PFSK-1 (cell line): Measurements from ENCODE around the gene F11.

ENCODE experiments used
- FOXP2 ChIP-seq: optimal IDR thresholded peaks from 2 replicates; pipeline ENCODE3; 2011; ENCODE audit warnings: borderline replicate concordance, control low read depth, inconsistent platforms; ENCODE audit not compliant: insufficient read depth; ENCODE audit errors: extremely low read length, extremely low read depth
- POLR2AphosphoS5 ChIP-seq: IDR thresholded peaks from 2 replicates; pipeline ENCODE4 v1.6.1; 2012; ENCODE audit warnings: low read depth, mild to moderate bottlenecking, control low read depth, low read length, moderate library complexity
- REST ChIP-seq, 2 experiments: IDR thresholded peaks; 2 replicates each; pipeline versions ENCODE4 v1.6.1 to v1.8.0; 2011 to 2012; ENCODE audit warnings: low read depth in 2 of 2, low read length in 2 of 2, control low read depth in 1 of 2, inconsistent platforms in 1 of 2, mild to moderate bottlenecking in 1 of 2, moderate library complexity in 1 of 2; ENCODE audit not compliant: insufficient read depth in 1 of 2
- SIN3A ChIP-seq: IDR thresholded peaks from 2 replicates; pipeline ENCODE4 v1.6.1; 2012; ENCODE audit warnings: mild to moderate bottlenecking, low read length, moderate library complexity, borderline replicate concordance; ENCODE audit not compliant: insufficient read depth
- TAF1 ChIP-seq: IDR thresholded peaks from 2 replicates; pipeline ENCODE4 v1.6.1; 2012; ENCODE audit warnings: low read length, control low read depth, borderline replicate concordance; ENCODE audit not compliant: insufficient read depth

GRCh38 chr4:186307497-186307896, 41.5 kb downstream of the F11 start:
- TF ChIP-seq POLR2AphosphoS5 (no peak), REST (IDR thresholded peaks at IDR 0.05; ENCODE audit: insufficient read depth in 1 of 2, low read depth in 2 of 2, low read length in 2 of 2) (no peak), TAF1 (no peak), SIN3A (no peak), FOXP2 (no peak)
